ENCODE data around the gene ANKRD33.

ANKRD33 gene

GRCh38 chr12:51901121-51901817, 13.4 kb downstream of the ANKRD33 start:
- DNase-seq (ENCODE audit: low spot score) = no peak

GRCh38 chr12:51901881-51902280, 14.0 kb downstream of the ANKRD33 start:
- DNase-seq (ENCODE audit: low spot score) = no peak

DNA sequence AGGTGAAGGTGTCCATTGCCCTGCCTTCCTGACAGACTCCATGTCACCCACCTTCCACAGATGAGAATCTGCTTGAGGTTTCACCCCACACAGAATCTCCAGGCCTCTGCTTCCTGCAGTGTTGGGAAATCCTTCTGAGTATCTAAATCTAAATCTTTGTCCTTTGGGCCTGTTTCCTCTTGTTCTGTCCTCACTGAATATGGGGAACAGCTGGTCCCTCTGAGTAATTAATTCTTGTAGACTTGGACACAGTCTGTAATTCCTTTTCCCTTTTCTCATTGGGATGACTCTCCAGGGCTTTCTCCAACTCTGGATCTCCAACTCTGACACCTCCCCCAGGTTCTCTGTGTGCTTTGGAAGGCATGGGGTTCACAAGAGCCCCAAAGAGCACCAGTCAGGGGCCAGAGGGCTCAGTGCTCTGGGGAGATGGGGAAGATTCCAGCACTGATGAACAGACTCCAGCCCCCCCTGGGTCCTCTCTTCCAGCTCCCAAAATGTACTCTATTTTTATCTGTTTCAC, 17.1 kb downstream of the ANKRD33 start:
- DNase-seq (ENCODE audit: low spot score) = no peak

DNA sequence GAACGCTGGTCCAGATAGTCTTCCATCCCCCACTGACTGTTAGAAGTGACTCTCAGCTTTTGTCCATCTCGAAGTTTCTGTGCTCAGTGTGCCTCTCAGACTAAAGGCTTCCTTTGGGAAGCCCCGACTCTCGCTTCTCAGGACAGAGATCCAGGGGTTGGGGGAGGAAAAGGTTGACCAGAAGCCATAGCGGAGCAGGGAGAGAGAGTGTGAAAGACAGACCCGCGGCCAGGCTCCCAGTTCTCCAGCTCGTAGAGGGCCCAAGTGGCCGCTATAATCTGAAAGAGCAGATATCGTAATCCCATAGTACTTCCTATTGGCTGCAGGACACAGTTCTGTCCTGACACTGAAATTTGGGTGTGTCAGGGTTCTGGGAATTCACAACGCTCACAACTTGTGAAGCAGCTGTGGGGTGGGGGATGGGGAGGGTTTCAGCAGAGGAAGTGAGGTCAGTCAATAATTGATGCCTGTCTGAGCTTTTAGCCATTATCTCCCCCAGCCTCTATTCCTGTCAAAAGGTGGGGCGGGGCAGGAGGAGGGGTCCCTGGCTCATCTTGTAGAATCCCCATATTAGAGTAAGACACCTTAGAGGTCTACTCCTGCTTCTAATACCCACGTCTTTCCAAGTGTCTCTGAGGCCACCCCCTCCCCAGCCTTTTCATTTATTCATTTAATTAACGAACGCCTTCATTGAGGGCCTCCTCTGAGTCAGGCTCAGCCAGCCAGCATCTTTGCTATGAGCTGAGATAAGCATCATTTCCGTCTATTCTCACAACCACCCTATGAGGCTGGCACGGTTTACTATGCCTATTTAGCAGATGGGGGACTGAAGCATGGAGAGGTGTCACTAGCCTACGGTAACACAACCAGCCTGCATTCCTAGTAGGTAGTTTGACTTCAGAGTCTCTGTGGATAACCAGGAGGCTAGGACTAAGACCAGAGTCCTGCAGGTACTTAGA, 17.8 kb downstream of the ANKRD33 start:
- no peak for DNase-seq (ENCODE audit: low spot score)

DNA sequence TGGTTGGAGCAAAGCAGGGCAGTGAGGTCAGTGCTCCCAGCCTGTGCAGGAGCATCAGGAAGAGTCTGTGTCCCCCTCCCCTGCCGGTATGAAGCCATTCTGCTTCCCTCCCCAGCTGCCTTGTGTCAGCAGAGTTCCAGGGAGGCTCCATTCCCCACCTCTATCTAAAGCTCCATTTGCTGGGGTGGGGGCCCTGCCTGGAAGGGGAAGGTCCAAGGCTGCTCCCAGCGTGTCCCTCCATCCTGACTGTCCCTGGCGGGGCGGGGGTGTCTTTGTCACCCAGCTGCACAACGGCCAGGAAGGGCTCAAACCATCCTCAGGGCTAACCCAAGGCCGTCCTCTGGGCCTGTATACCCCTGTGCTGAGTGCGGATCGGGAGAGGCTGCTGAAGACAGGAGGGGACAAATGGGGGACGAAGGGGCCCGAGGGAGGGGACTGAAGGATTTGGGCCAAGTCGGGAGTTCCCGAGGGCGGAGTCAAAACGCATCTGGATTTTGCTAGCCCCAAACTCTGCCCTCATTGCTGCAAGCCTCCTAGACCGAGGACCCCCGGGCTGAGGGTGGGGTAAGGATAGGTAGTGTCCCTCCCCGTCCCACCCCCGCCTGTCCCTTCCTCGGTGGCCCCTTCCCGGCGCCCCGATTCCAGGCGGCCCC, 18.7 kb downstream of the ANKRD33 start:
- peak; percentile 30 for DNase-seq (ENCODE audit: low spot score)

DNA sequence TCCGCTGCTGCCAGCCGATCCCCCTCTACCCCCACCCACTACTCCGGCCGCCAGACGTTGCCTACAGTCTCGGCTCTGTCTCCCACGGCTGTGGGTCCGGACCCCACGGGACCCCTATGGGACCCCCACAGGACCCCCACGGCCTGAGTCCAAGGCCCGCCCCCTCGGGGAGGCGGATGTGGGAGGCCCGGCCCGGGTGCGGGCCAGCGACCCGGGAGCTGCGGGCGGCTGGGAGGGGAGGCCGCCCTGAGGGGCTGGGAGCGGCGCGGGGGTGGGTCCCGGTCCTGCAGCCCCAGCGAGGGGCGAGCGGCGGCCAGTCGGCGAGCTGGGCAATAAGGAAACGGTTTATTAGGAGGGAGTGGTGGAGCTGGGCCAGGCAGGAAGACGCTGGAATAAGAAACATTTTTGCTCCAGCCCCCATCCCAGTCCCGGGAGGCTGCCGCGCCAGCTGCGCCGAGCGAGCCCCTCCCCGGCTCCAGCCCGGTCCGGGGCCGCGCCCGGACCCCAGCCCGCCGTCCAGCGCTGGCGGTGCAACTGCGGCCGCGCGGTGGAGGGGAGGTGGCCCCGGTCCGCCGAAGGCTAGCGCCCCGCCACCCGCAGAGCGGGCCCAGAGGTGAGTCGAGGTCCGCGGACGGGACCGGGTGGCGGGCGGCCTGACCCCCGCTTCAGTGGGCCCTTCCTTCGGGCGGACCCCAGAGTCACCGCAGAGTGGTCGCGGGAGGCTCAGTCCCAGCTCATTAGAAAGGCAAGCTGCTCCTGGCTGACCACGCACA, 19.4 kb downstream of the ANKRD33 start, which contains the start of gene ACVRL1:
ACVRL1 (plus strand) TSS at position 422 of the 773 bp plus-strand sequence. CDS start 4,971 bp downstream, outside the sequence.
- peak; percentile 79 for DNase-seq (ENCODE audit: low spot score)

- DNase-seq (ENCODE audit: low spot score) = no peak
Observed at GRCh38 chr12:51907856-51908425, 20.0 kb downstream of the ANKRD33 start.

DNA sequence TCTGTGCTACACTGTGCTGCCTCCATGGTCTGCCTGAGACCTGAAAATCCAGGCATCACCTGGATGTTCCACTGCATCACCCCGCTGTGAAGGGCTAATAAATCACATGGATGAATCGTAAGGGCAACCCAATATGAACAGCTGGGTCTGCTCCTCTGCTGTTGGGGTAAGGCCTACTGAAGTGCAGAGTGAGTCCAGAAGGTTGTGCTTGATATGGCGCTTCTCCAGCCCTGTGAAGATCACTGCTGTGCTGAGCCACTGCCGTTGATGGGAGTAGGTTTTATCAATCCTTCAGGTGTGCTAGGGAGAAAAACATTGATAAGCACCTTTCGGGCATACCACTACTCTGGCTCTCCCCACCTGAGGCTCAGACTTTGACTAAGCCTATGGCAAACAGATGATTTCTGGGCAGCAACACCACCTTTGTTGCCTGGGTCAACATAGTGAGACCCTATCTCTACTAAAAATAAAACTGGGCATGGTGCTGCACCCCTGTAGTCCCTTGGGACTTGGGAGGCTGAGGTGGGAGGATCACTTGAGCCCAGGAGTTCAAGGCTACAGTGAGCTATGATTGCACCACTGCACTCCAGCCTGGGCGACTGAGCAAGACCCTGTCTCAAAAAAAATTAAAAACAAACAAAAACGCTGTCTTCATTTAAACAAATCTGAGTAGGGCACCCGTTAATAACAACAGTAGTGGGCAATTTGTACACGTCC, 21.1 kb downstream of the ANKRD33 start:
- no peak for DNase-seq (ENCODE audit: low spot score)

- no peak for DNase-seq (ENCODE audit: low spot score)
Observed at GRCh38 chr12:51910168-51910567, 22.3 kb downstream of the ANKRD33 start.

DNA sequence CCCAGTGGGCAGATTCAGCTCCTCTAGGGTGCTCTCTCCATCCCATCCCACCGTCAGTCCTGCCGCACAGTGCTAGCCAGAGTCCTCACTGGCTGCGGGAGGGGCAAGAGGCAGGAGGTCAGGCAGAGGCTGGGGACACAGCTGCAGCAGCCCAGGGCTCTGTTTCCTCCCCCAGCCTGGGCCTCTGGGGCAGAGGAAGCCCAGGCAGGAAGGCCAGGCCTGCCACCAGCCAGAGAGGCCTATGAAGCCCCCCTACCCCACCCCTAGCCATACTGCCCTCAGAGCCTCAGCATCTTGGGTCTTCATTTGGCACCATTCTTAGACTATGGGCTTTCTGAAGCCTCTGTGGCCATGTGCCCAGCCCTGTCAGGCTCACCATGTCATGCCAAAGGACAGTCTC, 22.8 kb downstream of the ANKRD33 start:
- no peak for DNase-seq (ENCODE audit: low spot score)

DNA sequence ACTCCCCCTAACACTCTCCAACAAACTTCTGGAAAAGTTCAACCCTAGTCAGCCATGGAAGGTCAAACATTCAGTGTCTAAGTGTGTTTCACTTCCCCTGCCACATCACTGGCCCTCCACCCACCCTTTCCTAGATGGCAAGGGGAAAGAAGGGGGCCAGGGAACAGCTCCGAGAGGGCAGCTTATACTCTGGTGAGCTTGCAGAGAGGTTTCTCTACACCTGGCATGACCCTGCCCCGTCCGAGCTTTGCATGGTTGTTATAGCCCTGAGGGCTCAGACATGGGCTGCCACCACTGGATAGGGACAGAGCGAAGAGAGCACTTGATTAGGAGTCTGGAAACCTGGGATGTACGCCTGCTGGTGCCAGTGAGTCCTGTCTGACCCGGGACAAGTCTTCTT, 23.4 kb downstream of the ANKRD33 start:
- DNase-seq (ENCODE audit: low spot score) = no peak

GRCh38 chr12:51911788-51912711, 24.1 kb downstream of the ANKRD33 start:
- peak; percentile 49 for DNase-seq (ENCODE audit: low spot score)

DNA sequence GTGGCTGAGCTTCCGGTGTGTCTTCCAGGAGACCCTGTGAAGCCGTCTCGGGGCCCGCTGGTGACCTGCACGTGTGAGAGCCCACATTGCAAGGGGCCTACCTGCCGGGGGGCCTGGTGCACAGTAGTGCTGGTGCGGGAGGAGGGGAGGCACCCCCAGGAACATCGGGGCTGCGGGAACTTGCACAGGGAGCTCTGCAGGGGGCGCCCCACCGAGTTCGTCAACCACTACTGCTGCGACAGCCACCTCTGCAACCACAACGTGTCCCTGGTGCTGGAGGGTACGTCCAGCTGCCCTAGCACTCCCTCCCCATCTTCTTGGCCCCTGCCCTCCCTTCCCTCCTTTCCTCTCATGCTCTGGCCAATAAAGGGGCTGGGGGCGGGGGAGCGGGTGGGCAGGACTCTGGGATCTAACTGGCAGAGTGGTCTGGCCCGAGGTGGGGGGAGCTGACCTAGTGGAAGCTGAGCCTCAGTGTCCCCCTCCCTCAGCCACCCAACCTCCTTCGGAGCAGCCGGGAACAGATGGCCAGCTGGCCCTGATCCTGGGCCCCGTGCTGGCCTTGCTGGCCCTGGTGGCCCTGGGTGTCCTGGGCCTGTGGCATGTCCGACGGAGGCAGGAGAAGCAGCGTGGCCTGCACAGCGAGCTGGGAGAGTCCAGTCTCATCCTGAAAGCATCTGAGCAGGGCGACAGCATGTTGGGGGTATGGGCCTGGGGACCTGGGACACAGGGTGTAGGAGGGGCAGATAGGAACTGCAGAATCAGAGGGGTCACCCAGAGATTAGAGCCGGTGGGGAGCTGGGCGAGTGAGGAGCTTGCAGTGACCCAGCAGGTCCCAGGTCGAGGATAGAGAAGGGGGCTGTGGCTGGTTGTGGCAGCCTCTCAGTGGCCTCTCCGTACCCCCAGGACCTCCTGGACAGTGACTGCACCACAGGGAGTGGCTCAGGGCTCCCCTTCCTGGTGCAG, 25.4 kb downstream of the ANKRD33 start:
- peak; percentile 65 for DNase-seq (ENCODE audit: low spot score)

DNA sequence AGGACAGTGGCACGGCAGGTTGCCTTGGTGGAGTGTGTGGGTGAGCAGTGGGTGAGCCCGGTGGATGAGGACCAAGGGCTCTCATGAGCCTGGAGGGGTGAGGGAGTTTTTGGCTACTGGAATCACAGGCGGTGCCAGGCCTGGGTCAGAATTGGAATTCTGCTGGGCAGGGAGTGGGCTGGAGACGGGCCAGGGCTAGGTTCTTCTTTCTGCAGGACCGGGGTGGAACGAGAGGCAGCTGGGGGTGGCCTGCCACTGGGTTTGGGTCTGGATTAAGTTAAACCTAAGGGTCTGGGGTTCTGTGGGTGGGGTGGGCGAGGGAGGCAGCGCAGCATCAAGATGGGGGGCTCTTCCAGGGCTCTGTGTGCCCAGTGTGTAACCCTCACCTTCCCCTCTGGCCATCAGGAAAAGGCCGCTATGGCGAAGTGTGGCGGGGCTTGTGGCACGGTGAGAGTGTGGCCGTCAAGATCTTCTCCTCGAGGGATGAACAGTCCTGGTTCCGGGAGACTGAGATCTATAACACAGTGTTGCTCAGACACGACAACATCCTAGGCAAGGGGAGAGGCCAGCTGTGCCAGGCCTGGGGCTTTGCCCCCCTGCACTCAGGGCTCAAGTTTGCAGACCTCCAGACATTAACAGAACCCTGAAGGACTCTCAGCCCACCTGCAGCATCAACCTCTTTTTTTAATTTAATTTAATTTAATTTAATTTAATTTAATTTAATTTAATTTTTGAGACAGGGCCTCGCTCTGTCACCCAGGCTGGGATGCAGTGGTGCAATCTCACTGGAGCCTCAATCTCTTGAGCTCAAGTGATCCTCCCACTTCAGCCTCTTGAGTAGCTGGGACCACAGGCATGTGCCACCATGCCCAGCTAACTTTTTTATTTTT, 26.4 kb downstream of the ANKRD33 start:
- no peak for DNase-seq (ENCODE audit: low spot score)

- DNase-seq (ENCODE audit: low spot score) = no peak
Observed at GRCh38 chr12:51915003-51915625, 27.2 kb downstream of the ANKRD33 start.

GRCh38 chr12:51915951-51916350, 28.0 kb downstream of the ANKRD33 start:
- no peak for DNase-seq (ENCODE audit: low spot score)

Measured in iPS-NIHi11 (cell line).